ENCODE results near the gene IRGM.
A peak's percentile ranks its signal among the peaks of the same experiment; 100 is the strongest.
"Not testable (repeated sequence)": the region's sequence is repeated elsewhere in the genome, so short reads cannot be mapped to it uniquely, and the experiment has no call there.

Gene IRGM

GRCh38 chr5:150846308-150846653, at the start of gene IRGM:
Gene IRGM, plus strand, starts transcription at chr5:150846521. Its CDS starts 1,603 bp downstream, at chr5:150848124.
- DNase-seq: peak; percentile 67

GRCh38 chr5:150797384-150797783, 48.9 kb upstream of the IRGM start:
- no peak for DNase-seq

- peak; percentile 68 for DNase-seq
Observed at GRCh38 chr5:150801117-150801927, 45.0 kb upstream of the IRGM start.

- no peak for DNase-seq
Observed at GRCh38 chr5:150804388-150804787, 41.9 kb upstream of the IRGM start.

- DNase-seq: no peak
Observed at GRCh38 chr5:150809363-150809762, 37.0 kb upstream of the IRGM start.

- DNase-seq: no peak
Observed at GRCh38 chr5:150815010-150815409, 31.3 kb upstream of the IRGM start.

GRCh38 chr5:150816946-150817345, 29.4 kb upstream of the IRGM start:
- DNase-seq: no peak

GRCh38 chr5:150829744-150830143, 16.6 kb upstream of the IRGM start:
- no peak for DNase-seq

- DNase-seq: not testable (repeated sequence)
Observed at GRCh38 chr5:150831821-150832220, 14.5 kb upstream of the IRGM start.

- DNase-seq: no peak
Observed at GRCh38 chr5:150836064-150836463, 10.3 kb upstream of the IRGM start.

- no peak for DNase-seq
Observed at GRCh38 chr5:150836703-150837102, 9.6 kb upstream of the IRGM start.

GRCh38 chr5:150845185-150845859, 999 bp upstream of the IRGM start:
- not testable (repeated sequence) for DNase-seq

- peak; percentile 84 for DNase-seq
Observed at GRCh38 chr5:150846654-150847333, 473 bp downstream of the IRGM start.

GRCh38 chr5:150847334-150847695, 994 bp downstream of the IRGM start:
- DNase-seq: no peak

GRCh38 chr5:150848271-150848670, 1.9 kb downstream of the IRGM start:
- DNase-seq: no peak

GRCh38 chr5:150851039-150851438, 4.7 kb downstream of the IRGM start:
- DNase-seq: no peak

- DNase-seq: no peak
Observed at GRCh38 chr5:150853561-150853960, 7.2 kb downstream of the IRGM start.

GRCh38 chr5:150856700-150857099, 10.4 kb downstream of the IRGM start:
- not testable (repeated sequence) for DNase-seq

GRCh38 chr5:150860246-150860821, 14.0 kb downstream of the IRGM start:
- DNase-seq: no peak

- no peak for DNase-seq
Observed at GRCh38 chr5:150862070-150862469, 15.7 kb downstream of the IRGM start.

GRCh38 chr5:150879358-150879757, 33.0 kb downstream of the IRGM start:
- no peak for DNase-seq

GRCh38 chr5:150895431-150896428, 49.4 kb downstream of the IRGM start:
- no peak for DNase-seq

Data from CD4-positive, alpha-beta T cell treated with Interleukin-10 for 1 hour (primary cell).